Astrocyte of the spinal cord (primary cell): ENCODE results near the gene NPR2.

ENCODE experiments used
- DNase-seq: peaks from one replicate; pipeline ENCODE4 v3.0.0; 2011; ENCODE audit warnings: low read depth, low spot score
- H3K4me3 ChIP-seq: 2 replicates; pipeline ENCODE4 v1.5.1; 2011; ENCODE audit warnings: low read depth, mild to moderate bottlenecking, low read length, moderate library complexity
- in situ Hi-C: cut with HindIII; loops from 2 replicates; pipeline ENCODE4 v1.10.0; 2017; ENCODE audit warnings: low sequenced_read_pairs
- TF ChIP-seq, protein P1 (sequence below): IDR thresholded peaks from 2 replicates; pipeline ENCODE4 v1.5.1; 2012; ENCODE audit warnings: low read depth, mild to moderate bottlenecking, low read length, inconsistent platforms

The NPR2 gene

GRCh38 chr9:35845824-35846771 lies 54.7 kb downstream of the NPR2 start:
- in situ Hi-C loops: no loop called here
- TF ChIP-seq, protein P1, sequence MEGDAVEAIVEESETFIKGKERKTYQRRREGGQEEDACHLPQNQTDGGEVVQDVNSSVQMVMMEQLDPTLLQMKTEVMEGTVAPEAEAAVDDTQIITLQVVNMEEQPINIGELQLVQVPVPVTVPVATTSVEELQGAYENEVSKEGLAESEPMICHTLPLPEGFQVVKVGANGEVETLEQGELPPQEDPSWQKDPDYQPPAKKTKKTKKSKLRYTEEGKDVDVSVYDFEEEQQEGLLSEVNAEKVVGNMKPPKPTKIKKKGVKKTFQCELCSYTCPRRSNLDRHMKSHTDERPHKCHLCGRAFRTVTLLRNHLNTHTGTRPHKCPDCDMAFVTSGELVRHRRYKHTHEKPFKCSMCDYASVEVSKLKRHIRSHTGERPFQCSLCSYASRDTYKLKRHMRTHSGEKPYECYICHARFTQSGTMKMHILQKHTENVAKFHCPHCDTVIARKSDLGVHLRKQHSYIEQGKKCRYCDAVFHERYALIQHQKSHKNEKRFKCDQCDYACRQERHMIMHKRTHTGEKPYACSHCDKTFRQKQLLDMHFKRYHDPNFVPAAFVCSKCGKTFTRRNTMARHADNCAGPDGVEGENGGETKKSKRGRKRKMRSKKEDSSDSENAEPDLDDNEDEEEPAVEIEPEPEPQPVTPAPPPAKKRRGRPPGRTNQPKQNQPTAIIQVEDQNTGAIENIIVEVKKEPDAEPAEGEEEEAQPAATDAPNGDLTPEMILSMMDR: no peak
- DNase-seq: no peak
- no peak overlapping the region for H3K4me3 ChIP-seq

GRCh38 chr9:35847792-35848572 lies 56.6 kb downstream of the NPR2 start:
- TF ChIP-seq, protein P1: no peak
- H3K4me3 ChIP-seq: no peak overlapping the region
- DNase-seq: peak; percentile 78
- in situ Hi-C loops: no loop called here

DNA sequence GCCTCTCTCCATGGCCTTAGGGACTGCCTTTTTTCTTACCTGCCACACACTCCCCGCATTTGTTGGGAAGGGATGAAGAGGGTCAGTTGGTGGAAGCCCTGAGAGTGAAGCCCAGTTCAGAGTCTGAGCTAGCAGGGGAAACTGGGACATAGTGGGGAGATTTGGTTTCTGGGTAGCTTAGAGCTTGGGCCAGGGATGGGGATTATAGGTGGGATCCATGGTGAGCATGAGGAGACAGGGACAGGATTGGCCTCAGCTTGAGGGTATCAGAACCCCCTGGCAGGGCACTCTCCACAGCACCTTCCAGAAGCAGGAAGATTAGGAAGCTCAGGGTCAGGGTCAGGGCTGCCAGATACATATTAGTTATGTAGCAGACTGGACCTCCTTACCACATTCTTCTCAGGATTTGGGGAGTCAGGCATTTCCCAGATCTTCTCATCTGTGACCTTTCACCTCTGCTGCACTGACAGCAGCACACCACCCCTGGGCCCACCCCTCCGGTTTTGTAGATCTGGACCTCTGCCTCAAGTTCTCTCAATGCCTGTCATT lies 61.0 kb downstream of the NPR2 start:
- in situ Hi-C loops: no loop called here
- H3K4me3 ChIP-seq: no peak overlapping the region
- no peak for DNase-seq
- TF ChIP-seq, protein P1: no peak

DNA sequence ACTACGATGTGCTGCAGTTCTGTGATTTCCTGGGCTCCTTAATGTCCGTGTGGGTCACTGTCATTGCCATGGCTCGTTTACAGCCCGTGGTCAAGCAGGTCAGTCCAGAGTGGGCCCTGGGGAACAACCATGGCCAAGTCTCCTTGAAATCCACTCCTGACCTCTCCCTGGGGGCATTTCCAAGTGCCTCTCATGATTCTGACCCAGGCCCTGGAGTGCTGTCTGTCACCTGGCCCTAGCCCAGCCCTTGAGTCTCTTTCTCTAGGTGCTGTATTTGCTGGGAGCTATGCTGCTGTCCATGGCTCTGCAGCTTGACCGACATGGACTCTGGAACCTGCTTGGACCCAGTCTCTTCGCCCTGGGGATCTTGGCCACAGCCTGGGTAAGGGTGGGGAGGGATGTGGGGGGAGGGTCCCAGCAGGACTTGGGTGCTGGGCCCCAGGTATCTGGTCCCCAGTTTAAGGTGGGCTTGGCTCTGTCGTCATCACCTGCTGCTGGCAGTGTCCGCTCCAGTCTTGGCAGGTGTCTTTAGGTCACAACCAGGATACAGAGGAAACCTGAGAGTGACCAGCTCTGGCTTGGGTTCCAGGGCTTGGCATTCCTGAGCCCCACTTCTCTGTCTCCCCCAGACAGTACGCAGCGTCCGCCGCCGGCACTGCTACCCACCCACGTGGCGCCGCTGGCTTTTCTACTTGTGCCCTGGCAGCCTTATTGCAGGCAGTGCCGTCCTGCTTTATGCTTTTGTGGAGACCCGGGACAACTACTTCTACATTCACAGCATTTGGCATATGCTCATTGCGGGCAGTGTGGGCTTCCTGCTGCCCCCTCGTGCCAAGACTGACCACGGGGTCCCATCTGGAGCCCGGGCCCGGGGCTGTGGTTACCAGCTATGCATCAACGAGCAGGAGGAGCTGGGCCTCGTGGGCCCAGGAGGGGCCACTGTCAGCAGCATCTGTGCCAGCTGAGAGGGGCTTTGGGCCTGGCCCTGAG lies 61.8 kb downstream of the NPR2 start:
- DNase-seq: no peak
- in situ Hi-C loops: no loop called here
- TF ChIP-seq, protein P1: no peak
- no peak overlapping the region for H3K4me3 ChIP-seq

DNA sequence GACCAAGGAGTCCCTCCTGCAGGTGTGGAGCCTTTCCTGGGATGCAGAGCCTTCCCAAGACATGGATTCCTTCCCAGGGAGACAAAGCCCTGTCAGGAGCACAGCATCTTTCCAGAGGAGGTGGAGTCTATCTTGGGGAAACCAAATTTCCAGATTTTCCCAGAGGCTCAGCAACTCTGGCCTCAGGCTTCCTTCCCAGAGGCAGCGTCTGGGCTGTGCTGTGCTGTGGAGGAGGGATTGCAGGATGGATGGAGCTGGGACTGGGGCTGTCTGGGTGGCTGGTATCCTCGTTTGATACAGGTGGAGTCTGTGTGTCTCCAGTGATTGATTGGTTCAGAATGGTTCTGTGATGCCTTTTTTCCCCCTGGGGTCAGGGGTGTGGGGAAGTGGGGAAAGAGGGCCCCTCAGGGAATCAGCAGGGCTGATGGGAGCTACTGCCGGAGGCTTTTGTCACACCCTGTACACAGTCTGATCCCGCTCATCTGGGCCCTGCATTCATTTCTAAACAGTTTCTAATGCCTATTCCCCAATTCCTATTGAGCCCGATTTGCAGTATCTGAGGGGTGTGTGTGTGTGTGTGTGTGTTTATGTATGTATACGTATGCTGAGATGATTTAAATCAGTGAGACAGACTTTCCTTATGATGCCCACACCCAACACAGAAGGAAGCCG lies 62.8 kb downstream of the NPR2 start:
- DNase-seq: no peak
- no peak overlapping the region for H3K4me3 ChIP-seq
- TF ChIP-seq, protein P1: no peak
- in situ Hi-C loops: no loop called here
